HCT116 (cell line): ENCODE measurements around the gene CAMSAP1.

Source experiments
- CEBPB ChIP-seq: IDR thresholded peaks from 2 replicates; pipeline ENCODE4 v1.6.1; 2012; ENCODE audit warnings: low read depth
- EZH2 ChIP-seq: fragments of 200-600 bp; sonication (generic); IDR thresholded peaks from 2 replicates; pipeline ENCODE4 v1.6.1; 2017; ENCODE audit warnings: antibody characterized with exemption, mixed run types
- EZH2phosphoT487 ChIP-seq: fragments of 200-600 bp; IDR thresholded peaks from 2 replicates; pipeline ENCODE4 v1.6.1; 2018; ENCODE audit warnings: antibody characterized with exemption, borderline replicate concordance
- POLR2A ChIP-seq: IDR thresholded peaks from 2 replicates; pipeline ENCODE4 v1.7.0; 2011; ENCODE audit warnings: borderline replicate concordance; ENCODE audit not compliant: insufficient read depth, insufficient read length; ENCODE audit errors: extremely low read depth
- POLR2AphosphoS5 ChIP-seq: IDR thresholded peaks from 2 replicates; pipeline ENCODE4 v1.6.1; 2011; ENCODE audit warnings: mild to moderate bottlenecking, low read depth, low read length, moderate library complexity
- RAD21 ChIP-seq: IDR thresholded peaks from 2 replicates; pipeline ENCODE4 v1.6.1; 2012; ENCODE audit warnings: low read depth, mild to moderate bottlenecking
- TF ChIP-seq, protein P1 (sequence below): IDR thresholded peaks from 2 replicates; pipeline ENCODE4 v1.6.1; 2012
- TF ChIP-seq, protein P2 (sequence below), 3 experiments: fragments of 200-600 bp in 1 of 3; sonication (generic) in 1 of 3; IDR thresholded peaks in 2 of 3; conservative IDR thresholded peaks in 1 of 3; 2 replicates each; pipeline ENCODE4 v1.5.1; 2012 to 2017; ENCODE audit warnings: low read depth in 2 of 3, low read length in 2 of 3, antibody characterized with exemption in 1 of 3, borderline replicate concordance in 1 of 3, control low read depth in 1 of 3, mild to moderate bottlenecking in 1 of 3, mixed read lengths in 1 of 3, mixed run types in 1 of 3, moderate library complexity in 1 of 3; ENCODE audit not compliant: insufficient read depth in 1 of 3

DNA sequence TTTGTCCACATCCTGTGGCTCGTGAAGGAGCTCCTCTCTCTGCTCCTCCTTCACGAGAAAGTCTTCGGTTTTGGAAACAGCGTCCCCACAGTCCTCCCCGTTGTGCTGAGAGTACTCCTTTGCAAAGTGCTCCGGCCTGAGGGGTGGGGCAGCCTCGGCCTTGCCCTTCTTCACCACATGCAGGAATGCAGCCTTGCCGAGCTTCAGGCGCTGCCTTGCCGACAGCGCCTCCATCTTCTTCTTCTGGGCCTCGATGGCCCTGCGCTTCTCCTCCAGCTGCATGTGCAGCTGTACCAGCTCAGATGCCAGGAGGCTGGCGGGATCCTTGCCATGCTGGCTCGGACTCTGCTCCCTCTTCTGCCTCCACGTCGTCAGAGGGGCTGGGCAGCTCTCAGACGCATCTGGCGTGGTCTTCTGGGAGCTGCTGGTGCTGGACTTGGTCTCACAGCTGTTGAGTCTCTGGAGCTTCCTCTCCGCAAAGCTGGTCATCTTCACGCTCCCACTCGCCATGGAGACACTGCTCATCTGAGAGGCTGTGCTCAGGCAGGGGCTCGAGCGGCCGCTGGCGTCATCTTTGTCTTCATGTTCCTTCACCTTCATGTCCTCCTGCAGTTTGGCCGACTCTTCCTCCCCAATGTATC is 85.5 kb downstream of the CAMSAP1 start:
- TF ChIP-seq, protein P1, sequence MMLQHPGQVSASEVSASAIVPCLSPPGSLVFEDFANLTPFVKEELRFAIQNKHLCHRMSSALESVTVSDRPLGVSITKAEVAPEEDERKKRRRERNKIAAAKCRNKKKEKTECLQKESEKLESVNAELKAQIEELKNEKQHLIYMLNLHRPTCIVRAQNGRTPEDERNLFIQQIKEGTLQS, result no peak
- TF ChIP-seq RAD21, result no peak
- TF ChIP-seq EZH2, result no peak
- TF ChIP-seq CEBPB, result no peak
- TF ChIP-seq, protein P2, sequence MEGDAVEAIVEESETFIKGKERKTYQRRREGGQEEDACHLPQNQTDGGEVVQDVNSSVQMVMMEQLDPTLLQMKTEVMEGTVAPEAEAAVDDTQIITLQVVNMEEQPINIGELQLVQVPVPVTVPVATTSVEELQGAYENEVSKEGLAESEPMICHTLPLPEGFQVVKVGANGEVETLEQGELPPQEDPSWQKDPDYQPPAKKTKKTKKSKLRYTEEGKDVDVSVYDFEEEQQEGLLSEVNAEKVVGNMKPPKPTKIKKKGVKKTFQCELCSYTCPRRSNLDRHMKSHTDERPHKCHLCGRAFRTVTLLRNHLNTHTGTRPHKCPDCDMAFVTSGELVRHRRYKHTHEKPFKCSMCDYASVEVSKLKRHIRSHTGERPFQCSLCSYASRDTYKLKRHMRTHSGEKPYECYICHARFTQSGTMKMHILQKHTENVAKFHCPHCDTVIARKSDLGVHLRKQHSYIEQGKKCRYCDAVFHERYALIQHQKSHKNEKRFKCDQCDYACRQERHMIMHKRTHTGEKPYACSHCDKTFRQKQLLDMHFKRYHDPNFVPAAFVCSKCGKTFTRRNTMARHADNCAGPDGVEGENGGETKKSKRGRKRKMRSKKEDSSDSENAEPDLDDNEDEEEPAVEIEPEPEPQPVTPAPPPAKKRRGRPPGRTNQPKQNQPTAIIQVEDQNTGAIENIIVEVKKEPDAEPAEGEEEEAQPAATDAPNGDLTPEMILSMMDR (IDR thresholded peaks at IDR 0.05 in 2 of 3, conservative IDR thresholded peaks at IDR 0.05 in 1 of 3; ENCODE audit: borderline replicate concordance in 1 of 3, insufficient read depth in 1 of 3, low read depth in 2 of 3, low read length in 2 of 3), result no peak
- TF ChIP-seq POLR2AphosphoS5, result no peak
- TF ChIP-seq EZH2phosphoT487, result no peak
- no peak for TF ChIP-seq POLR2A
